ENCODE data around the gene UROS.

UROS gene

DNA sequence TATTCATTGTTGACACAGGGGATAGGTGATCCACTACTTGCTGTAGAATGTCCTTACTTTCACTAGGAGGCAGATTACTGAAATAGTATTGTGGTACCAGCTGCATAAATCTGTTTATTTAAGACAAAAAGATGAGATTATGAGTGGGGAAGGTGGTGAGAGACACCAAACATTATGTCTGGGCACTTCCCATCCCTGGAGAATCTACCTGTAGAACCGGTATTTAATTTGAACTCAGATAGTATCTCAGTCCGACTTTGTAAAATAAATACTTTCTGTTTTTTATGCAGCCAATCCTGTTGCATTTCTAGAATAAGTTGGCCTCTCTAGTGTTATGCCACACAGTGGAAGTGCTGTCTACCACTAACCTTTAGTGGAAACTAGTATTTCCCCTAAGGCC lies 13.7 kb upstream of the UROS start:
- DNase-seq (ENCODE audit: low spot score), result no peak

DNA sequence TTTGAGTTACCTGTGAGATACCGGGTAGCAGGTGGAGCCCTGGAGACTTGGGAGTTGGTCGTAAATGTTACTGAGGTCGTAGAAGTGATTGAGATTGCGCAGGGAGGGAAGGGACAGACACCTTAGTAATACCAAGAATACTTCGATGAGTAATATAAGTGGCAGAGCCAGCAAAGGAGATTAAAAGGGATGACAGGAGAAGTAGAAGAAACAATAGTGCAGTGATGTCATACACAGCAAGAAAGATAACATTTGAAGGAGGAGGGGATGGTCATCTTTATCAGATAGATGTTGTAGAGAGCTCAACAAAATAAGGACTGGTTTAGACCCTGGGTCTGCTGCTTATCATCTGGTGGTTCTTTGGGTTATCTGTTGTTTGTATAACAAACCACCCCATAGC lies 5.3 kb upstream of the UROS start:
- DNase-seq (ENCODE audit: low spot score), result no peak

DNA sequence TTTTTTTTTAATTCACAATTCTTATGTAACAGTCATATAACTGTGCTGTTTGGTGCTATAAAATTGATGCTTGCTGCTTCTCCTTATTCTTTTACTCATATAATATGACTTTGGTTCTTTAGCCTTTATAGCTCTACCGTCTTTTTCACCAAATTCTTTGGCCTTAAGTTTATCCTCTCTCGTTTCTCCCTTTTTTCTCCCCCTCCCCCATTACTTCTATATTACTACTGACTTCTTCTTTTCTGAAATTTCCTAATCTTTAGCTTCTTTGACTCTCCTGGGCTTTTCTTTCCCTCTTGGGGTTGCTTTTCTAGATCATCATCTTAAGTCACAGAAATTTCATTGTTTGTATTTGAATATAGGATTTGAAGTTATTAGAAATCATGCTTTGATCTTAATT lies 4.1 kb upstream of the UROS start:
- DNase-seq (ENCODE audit: low spot score), result no peak

DNA sequence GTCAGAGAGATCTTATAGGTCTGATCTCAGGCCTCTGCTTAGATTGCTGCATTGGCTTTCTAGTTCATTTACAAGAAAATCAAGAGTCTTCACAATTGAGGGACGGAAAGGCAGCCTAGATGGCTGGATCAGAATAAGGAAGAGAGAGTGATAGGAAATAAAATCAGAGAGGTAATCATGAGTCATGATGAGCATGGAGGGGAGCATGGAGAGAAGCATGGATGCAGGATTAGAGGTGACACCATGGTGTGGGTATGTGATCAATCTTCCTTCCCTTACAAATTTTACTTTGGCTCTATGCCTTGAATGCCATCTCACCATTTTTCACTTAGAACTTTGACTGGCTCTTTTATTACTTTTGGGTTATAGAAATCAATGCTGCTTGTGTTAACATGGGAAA lies 1.7 kb upstream of the UROS start:
- DNase-seq (ENCODE audit: low spot score), result no peak

DNA sequence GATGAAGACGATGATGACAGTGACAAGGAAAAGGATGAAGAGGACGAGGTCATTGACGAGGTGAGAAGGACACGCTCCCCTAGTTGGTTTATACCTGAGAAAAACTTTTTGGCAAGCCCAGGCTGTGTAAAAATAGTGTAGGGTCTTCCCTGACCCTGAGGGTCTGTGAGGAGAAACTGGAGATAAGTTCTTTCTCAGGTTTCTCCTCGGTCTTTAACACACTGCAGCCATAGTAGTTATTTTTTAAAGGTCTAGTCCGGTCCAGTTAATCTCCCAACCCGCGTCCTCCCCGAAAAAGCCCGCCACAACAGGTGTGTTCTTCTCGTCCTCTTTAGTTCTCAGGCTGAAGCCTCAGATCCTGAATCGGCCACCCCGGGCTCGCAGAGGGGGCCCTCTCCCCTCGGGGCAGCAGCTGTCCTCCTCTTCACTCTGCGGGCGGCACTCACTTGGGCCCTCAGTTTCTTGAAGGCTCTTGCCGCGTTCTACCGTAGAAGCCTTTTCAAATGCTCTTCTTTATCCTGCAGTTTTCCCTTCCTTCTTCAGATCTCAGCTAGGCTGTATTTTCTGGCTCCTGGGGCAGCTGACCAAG lies 699 bp upstream of the UROS start:
- DNase-seq (ENCODE audit: low spot score), result peak; percentile 21

DNA sequence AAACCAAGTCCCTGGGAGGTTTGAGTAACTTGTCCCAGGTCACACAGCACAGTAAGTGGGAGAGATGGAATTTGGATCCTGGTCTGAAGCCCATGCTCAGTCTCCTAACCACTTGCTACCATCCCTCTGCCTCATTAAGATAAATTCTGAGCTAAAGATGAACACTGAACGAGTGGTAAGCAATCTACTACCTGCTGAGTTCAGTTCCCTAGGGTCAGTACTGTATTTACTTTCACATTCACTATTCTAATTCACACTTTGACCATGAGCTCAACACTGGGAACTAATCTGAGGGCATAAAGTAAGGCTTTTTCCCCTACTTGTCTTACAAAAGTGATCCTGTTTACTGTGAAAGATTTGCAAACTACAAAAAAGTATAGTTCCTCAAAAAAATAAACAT lies 2.4 kb downstream of the UROS start:
- no peak for DNase-seq (ENCODE audit: low spot score)

DNA sequence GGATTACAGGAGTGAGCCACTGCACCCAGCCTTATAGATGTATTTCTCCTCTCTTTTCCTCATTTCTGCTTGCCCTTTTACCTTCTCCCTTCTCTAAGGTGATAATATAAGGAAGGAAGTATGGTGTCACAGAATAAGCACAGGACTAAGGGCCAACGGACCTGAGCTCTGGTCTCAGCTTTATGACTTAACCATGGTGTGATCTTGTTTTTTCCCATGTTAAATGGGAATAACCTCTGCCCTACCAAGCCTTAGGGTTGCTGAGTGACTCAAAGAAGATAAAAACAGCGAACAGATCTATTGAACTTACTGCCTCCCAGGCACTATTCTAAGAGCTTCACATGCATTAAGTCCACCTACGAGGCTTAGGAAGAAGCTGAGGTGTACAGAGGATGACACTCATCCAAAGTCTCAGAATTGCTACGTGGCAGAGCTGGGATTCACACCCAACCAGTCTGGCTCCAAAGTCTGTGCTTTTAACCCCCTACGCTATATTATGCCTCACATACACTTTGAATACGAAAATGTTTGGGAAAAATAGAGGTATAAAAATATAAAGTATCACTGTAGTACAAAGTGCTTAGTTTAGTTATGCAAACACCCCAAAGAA lies 5.6 kb downstream of the UROS start:
- no peak for DNase-seq (ENCODE audit: low spot score)

DNA sequence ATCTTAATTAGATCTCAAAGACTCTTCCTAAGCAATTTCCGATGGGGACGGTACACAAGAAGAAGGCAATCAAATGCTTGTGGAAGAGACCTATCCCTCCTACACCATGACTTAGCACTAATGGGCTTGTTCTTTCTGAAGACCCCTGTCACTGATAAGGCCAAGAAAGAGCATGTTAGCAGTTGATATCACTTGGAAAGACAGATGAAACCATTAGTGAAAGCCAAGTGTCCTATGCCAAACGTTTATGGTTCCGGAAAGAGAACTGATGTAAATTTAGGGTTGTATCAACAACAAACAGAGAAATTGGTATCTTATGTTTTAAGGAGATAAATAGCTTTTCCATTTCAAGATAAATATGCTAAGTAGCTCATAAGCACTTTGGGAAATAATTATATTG lies 6.5 kb downstream of the UROS start:
- DNase-seq (ENCODE audit: low spot score), result no peak

DNA sequence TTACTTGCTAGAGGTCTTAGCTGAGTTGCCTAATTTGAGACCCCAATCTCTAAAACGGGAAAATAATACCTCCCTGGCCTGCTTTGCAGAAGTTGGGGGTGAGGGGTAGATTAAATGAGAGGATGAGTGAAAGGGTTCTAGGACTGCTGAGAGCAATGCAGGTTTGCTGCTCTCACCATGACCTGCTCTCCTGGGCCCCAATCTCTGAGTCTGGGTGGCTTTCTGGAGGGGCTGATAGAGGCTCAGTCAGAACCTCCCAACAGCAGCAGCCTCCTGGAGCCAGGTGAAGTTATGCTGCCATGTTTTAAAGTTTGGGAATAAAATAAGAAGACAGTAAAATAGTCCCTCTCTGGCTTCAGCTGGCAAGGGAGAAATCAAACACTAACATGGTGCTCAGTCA lies 7.3 kb downstream of the UROS start:
- no peak for DNase-seq (ENCODE audit: low spot score)

DNA sequence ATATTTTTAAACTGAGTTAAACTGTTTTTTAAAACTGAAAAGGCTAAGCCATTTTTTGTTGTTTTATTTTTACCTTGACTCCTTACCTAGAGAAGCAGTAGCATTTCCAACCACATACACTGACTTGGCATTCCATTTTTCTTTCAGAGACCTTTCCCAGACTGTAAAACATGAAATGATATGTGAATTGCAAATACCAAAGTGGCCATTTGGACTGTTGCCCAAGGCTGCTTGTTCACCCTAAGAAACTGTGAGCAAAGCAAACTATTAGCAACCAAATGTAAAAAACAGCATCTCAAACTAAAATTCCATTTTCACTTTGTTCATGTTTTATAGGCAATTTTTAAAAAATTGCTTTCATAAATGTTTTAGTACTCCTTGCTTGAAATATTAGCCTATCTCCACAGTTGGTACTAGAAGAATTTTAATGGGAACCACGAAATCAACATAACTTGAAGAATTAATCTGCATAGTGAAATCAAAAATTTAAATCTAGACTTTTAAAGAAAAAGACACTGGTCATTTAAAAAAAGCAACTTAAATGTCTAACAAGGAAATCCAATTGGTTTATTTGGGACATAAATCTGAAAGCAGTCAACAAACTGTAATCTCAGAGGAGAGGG lies 10.8 kb downstream of the UROS start:
- DNase-seq (ENCODE audit: low spot score), result no peak

DNA sequence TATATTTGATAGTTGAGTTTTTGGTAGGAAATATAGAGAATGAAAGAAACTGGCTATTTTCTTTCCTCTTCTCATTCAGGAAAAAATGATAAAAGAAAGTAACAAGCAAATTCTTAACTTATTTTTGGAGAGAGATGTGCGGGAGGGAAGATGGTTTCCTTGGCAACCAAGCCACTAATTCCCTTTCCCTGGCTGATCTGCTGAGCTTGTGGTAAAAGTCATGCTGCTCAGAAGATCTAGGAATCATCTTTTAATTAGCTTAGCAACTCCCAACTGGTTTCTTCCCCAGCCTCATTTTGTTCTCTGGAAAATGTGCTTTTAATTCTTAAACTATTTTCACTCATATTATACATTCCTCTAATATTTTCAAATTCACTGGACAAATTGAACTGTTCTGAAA lies 11.8 kb downstream of the UROS start:
- peak; percentile 73 for DNase-seq (ENCODE audit: low spot score)

DNA sequence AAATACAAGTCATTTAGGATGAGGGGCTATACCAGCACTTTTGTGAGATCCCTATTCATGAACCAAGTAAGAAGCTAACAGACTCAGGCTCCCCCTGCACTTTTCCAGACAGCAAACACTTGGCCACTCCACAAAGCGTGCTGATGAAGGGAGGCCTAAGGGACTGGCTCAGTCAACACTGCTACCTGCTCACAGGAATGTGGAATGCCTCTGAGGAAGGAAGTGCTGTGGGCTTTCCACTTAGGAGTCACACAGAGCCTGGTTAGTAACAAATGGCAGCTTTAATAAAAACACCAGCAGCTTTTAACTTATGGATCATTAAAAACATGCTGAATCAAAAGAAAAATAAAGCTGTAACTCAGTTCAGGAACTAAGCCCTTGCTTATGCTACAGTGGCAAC lies 15.0 kb downstream of the UROS start:
- no peak for DNase-seq (ENCODE audit: low spot score)

DNA sequence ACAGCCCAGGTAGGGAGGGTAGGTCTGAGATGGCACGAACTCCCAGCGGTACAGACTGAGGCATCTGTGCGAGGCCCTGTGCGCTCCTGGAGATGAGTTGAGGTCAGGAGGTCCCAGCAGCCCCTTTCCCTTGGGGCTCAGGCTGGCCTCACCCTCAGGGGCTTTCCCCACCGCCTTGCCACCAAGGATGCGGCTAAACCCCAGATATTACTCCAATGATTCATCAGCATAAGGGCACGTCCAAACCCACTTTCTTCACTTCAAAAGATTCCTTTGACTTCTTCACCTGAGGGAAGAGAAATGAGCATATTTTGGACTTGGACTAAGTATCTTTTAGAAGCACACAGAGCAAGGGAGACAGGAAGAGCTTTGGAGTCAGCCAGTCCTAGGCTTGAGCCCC lies 20.3 kb downstream of the UROS start:
- no peak for DNase-seq (ENCODE audit: low spot score)

DNA sequence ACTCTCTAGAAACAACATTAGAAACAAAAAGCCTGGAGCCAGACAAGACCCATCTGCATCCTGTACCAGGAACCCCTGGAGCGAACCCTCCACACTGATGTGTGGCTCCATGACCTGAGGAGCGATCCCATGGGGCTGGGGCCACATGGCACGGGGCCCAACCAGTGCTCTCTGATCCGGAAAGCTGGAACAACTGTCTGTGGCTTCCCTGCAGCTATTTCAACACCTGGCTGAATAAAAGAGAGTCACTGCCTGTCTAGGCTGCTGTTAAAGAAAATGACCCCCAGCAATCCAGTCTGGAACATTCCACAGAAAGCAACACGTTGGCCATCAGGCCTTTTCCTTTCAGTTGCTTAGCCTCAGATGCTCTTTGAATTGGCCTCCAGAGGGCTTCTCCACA lies 20.9 kb downstream of the UROS start:
- no peak for DNase-seq (ENCODE audit: low spot score)

DNA sequence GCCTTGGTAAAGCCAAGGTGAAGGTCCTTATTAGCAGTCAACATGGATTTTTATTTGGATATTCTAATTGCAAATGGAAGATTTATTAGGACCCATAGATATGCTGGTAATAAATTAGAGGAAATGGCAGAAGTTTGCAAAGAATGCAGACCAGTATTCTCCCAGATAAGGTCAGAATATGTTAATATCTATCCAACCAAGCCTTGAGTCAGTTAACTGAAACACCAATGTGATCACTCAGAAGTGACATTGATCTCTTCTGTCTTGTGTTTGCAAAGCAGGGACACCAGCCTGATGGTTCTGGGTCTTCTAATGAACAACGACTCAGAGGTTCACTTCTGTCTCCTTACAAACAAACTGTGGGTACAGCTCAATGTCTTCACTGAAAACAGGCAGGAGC lies 21.5 kb downstream of the UROS start:
- DNase-seq (ENCODE audit: low spot score), result no peak

DNA sequence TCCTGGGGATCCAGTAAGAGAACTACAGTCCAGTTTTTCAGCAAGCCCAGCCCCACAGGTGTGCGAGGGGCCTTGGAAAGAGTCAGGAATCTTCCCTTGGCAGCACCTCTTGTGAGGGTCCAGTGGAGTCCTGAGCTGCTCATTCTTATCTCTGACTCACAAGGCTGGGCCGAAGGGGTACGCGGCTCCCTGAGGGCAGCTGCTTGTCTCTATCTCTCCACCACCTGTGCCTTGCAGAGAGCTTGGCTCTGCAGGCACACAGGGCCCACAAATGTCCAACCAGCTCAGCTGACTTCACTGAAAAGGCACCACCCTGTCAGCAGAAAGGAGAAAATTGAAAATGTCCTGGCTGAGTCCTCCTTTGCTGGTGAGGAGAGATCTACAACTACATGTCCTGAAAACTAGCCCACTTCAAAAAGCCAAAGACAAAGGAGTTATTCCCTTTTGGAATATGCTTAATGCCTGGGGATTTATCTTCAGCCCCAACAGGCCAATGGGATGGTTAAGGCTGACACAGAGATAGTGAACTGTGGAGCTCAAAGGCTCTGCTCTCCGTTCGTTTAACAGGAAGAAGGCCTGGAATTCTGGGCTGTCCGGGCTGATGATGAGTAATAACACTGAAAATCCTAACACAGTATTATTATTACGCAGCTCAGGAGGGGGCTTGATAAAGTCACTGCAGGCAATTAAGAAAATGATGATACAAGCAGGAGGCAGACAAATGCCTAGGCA lies 23.4 kb downstream of the UROS start:
- DNase-seq (ENCODE audit: low spot score), result no peak

DNA sequence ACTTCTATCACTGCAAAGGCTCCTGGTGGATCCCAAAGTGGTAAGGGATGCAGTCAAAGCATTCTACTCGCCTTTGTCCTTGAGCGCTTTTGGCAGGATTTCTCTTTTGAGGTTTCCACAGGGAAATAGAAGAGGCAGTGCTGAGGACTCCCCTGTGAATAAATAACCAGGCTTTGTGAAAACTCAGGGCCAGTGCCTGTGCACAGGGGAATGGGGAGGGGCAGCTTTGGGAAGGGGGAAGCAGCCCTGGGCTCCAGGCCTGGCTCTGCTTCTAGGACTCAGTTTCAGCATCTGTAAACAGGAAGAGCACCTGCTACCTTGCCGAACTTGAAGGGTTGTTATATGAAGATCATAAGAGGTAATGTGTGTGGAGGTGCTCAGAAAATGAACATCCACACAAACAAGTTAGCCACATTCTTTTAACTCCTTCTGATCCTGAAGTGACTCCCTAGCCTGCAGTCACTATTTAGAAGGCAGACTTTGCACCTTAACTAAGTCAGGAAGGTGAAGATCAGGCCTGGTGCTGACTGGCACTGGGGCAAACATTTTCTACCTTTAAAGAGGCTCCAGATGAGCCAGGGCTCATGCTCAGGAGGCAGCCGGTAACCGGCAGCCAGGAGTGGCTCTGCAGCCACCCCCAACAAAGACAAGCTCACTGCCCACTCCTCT lies 24.9 kb downstream of the UROS start:
- no peak for DNase-seq (ENCODE audit: low spot score)

DNA sequence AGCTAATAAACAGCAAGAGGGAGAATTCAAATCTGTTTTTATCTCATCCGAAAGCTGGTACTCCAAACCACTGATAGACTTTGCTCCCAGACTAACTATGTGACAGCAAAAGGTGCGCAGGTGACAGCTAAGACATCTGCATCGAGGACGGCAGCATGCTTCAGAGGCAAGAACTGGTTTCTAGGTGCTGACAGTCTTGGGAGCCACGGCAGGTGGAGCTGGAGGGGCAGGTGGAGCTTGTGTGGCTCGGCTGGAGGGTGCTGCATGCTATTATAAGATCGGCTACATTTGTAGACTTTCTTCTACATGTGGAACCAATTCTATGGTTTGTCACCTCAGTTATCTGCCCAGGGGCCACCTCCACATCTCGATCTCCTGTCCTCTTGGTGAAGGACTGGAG lies 25.6 kb downstream of the UROS start:
- no peak for DNase-seq (ENCODE audit: low spot score)

DNA sequence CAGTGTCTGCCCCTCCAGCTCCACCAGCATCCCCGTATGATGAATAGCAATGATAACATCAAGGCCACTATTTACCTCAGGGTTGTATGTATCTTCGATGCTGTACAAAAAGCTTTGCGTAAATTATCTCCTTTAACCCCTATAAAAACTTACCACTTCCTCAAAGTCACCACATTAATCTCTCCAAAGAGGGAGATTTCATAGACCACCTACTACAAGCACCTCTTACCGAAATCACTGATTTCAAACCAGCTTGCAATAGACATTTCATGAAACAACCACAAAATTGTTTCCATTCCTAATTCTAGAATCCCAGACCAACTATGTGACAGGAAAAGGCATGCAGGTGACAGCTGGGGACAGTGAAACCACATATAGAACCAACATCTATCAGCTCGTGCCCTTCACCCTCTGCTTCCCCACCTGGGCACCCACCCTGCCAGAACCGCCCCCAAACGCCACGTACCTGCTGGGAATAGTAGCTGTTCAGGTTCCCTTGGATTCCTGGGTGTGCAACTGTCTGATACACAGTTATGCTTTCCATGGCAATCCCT lies 27.3 kb downstream of the UROS start:
- no peak for DNase-seq (ENCODE audit: low spot score)

DNA sequence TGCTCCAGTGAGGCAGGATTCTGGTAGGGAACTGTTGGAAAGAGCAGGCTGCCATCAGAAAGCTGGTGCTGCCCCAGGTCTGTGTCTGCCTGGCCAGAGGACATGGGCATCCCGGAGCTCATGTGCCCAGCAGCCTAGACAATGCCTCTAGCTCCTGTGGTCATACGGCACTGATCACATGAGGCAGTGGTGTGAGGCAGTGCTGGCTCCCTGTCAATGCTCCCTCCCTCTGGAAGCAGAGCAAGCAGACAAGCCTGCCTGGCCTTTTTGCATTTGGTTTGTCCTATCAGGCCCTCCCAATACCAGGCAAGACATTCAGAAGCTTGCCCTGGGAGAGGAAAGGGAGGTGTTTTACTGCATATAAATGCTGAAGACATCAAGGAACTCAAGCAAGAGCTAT lies 27.9 kb downstream of the UROS start:
- DNase-seq (ENCODE audit: low spot score), result no peak

DNA sequence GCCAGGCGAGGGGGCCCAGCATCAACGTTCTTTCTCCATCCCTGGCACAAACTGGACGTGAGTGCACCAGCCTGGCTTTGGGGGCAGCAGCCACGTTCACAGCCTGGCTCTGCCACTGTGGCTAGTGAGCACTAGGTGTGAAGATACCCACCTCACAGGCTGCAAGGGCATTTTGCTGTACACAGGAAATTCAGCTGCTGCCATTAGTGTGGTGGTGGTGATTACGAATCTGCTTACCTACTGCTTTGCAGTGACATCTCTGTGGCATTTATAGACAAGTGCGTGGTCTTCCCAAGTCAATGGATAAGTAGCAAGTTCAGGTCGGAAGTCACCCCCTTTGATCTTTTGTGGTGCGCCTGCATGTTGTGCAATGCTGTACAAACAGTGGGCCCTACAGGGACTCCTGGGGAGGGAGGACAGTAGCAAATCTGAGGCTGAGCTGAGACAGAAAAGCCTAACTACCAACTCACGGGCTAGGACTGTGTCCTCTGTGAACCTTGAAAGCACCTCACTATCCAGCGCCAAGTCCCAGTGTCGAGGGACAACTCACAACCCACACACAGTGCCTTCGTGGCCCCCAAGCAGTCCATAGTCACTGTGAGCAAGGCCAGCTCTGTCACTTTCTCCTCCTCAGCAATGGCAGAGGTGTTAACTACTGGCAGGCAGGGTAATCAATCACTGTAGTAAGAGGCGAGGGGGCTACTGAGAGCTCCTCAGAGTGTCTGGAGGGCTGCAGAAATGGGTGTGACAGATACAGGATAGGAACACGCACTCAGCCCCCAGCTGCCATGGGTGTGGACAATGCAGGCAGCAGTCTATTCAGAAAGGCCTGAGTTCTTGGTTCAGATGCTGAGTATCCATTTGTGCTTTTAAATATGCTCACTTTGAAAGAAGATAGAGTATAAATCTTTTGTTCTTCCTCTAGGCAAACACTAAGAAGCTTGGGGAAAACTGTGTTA lies 30.4 kb downstream of the UROS start:
- DNase-seq (ENCODE audit: low spot score), result no peak
